BE2C (cell line): ENCODE data around the gene EFNB2.

Experiments
- DNase-seq: peaks from one replicate; pipeline ENCODE4 v3.0.0-alpha.2; 2020
- H3K27me3 ChIP-seq: fragments of 250-450 bp; sonication (Bioruptor Pico); 2 replicates; pipeline ENCODE4 v1.5.1; 2020; ENCODE audit warnings: mild to moderate bottlenecking
- H3K36me3 ChIP-seq: fragments of 250-450 bp; sonication (Bioruptor Pico); 2 replicates; pipeline ENCODE4 v1.5.1; 2020; ENCODE audit warnings: mild to moderate bottlenecking
- H3K4me1 ChIP-seq: fragments of 250-450 bp; sonication (Bioruptor Pico); 2 replicates; pipeline ENCODE4 v1.5.1; 2020
- H3K4me3 ChIP-seq: 2 replicates; pipeline ENCODE4 v1.5.1; 2011; ENCODE audit warnings: low read depth, low read length
- H3K9me3 ChIP-seq: fragments of 250-450 bp; sonication (Bioruptor Pico); 2 replicates; pipeline ENCODE4 v1.5.1; 2020
- CTCF ChIP-seq: IDR thresholded peaks from 2 replicates; pipeline ENCODE4 v1.5.1; 2012; ENCODE audit warnings: mild to moderate bottlenecking, low read depth, low read length

EFNB2 gene

GRCh38 chr13:106565127-106565775 is 29.8 kb upstream of the EFNB2 start:
- Histone ChIP-seq H3K9me3 (no peaks in the 10 kb centered on the region), H3K4me3 (peak overlapping the region; percentile 95; the same call in 1 of the 2 replicates), H3K4me1 (peaks cover 4% of the 10 kb centered on the region), H3K27me3 (no peaks in the 10 kb centered on the region), H3K36me3 (no peaks in the 10 kb centered on the region)
- DNase-seq, result no peak
- no peak for TF ChIP-seq CTCF

GRCh38 chr13:106562301-106562700 is 26.8 kb upstream of the EFNB2 start:
- Histone ChIP-seq H3K36me3 (peaks cover 27% of the 10 kb centered on the region), H3K9me3 (no peaks in the 10 kb centered on the region), H3K27me3 (no peaks in the 10 kb centered on the region), H3K4me3 (no peak overlapping the region), H3K4me1 (peaks cover 4% of the 10 kb centered on the region)
- no peak for DNase-seq
- no peak for TF ChIP-seq CTCF

- DNase-seq, result no peak
- H3K9me3 ChIP-seq, result no peaks in the 10 kb centered on the region
- H3K36me3 ChIP-seq, result peaks cover 33% of the 10 kb centered on the region
- H3K4me1 ChIP-seq, result peaks cover 4% of the 10 kb centered on the region
- no peak for TF ChIP-seq CTCF
- no peak overlapping the region for H3K4me3 ChIP-seq
- no peaks in the 10 kb centered on the region for H3K27me3 ChIP-seq
Observed at GRCh38 chr13:106561551-106562170, 26.2 kb upstream of the EFNB2 start.

GRCh38 chr13:106560821-106561220 is 25.4 kb upstream of the EFNB2 start:
- H3K9me3 ChIP-seq, result no peaks in the 10 kb centered on the region
- no peaks in the 10 kb centered on the region for H3K27me3 ChIP-seq
- TF ChIP-seq CTCF, result no peak
- peaks cover 4% of the 10 kb centered on the region for H3K4me1 ChIP-seq
- peaks cover 41% of the 10 kb centered on the region for H3K36me3 ChIP-seq
- H3K4me3 ChIP-seq, result no peak overlapping the region
- no peak for DNase-seq

- Histone ChIP-seq H3K9me3 (no peaks in the 10 kb centered on the region), H3K27me3 (no peaks in the 10 kb centered on the region), H3K36me3 (peaks cover 64% of the 10 kb centered on the region), H3K4me1 (peaks cover 4% of the 10 kb centered on the region), H3K4me3 (no peak overlapping the region)
- no peak for DNase-seq
- no peak for TF ChIP-seq CTCF
Observed at GRCh38 chr13:106558527-106558926, 23.1 kb upstream of the EFNB2 start.

GRCh38 chr13:106555631-106556328 is 20.3 kb upstream of the EFNB2 start:
- Histone ChIP-seq H3K9me3 (no peaks in the 10 kb centered on the region), H3K27me3 (no peaks in the 10 kb centered on the region), H3K4me1 (no peaks in the 10 kb centered on the region), H3K4me3 (no peak overlapping the region), H3K36me3 (peaks cover 92% of the 10 kb centered on the region)
- no peak for DNase-seq
- TF ChIP-seq CTCF, result no peak
